GM18505 (cell line): ENCODE data around the gene IL17RD.

Experiments used
- ATAC-seq: cut with Tn5 transposase; IDR thresholded peaks from one replicate; pipeline ENCODE4 v1.9.1; 2021; ENCODE audit not compliant: unreplicated experiment
- POLR2A ChIP-seq: IDR thresholded peaks from 4 replicates; pipeline ENCODE4 v1.6.1; 2011; ENCODE audit warnings: borderline replicate concordance; ENCODE audit not compliant: insufficient read depth, insufficient read length; ENCODE audit errors: extremely low read depth

Gene IL17RD

DNA sequence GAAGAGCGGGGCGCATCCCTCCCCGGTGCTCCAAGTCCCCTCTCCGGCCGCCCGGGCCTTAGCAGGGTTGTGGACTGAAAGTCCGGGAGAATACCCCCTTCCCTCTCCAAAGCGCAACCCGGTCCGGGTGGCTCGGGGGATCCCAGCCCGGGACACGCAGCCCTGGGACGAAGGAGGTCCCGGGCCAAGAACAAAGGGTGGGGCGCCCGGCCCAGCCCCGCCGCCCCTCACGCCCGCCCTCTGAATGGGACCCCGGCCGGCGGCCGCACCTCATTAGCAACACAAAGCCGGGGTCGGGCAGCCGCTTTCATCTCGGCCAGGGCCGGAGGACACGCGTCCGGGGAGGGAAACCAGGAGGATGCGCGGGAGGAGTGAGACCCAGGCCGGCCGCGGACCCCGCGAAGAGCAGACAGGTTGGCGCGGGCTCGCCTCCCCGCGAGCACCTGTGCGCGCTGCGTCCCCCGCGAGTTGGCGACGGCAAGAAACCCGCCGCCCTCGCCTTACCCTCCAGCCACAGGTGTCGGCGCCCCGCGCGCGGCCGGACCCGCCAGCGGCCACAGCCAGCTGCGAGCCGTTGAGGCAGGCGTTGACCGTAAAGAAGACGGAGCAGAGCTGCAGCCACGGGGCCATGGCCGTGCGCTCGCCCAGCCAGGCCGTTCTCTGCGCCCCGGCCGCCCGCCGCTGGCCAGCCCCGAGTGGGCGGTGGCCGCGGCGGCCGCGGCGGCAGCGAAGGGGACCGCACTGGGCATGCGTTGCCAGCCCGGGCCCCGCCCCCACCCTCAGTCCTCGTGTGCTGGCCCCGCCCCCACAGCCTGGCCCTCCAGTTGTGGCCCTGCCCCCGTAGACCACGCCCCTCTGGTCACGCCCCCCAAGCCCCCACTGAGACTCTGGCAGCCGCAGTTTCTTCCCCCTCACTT, at the start of gene IL17RD:
Gene IL17RD, minus strand, starts transcription at position 697 of the 917 bp plus-strand sequence. Its CDS starts 67 bp downstream, at position 630.
- no peak for TF ChIP-seq POLR2A
- no peak for ATAC-seq

DNA sequence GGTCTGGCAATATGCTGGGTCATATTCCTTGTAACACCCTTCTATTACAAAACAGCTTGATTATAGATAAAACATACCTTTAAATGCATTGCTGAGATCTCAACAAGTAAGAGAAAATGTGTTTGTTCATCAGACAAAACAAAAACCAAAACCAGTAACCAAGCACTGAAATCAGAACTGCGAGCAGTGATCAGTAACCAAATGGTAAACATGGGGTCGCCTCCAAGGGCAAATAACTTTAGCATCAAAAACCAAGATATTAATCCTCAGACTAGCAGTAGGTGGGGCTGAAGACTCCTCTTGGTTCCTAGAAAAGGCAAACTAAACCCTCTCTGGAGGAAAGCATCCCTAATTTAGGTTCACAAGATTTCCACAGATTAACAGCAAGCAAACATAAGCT, 41.3 kb upstream of the IL17RD start:
- no peak for ATAC-seq
- no peak for TF ChIP-seq POLR2A

DNA sequence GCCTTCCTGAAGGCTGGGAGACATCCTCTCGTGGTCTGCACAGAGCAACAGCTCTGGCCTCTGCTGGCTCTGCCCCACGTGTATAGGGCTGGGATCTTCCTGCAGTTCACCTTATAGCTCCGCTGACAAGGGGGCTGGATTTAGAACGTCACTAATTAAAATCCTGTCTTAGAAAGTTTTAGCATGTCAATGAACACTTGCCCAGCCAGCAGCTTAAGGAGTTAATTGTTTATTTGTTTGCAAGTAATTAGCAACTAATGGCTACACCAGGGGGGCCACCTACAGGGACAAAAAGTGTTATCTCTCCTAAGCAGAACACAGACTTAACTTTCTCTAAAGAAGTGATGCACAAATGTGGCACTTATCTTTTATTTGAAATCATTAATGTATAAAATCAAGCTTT, 34.7 kb upstream of the IL17RD start, which contains the start of gene HESX1:
Gene HESX1, minus strand, starts transcription at position 84 of the 403 bp plus-strand sequence. Its CDS starts 60 bp downstream, at position 24.
- TF ChIP-seq POLR2A, result no peak
- ATAC-seq, result no peak

DNA sequence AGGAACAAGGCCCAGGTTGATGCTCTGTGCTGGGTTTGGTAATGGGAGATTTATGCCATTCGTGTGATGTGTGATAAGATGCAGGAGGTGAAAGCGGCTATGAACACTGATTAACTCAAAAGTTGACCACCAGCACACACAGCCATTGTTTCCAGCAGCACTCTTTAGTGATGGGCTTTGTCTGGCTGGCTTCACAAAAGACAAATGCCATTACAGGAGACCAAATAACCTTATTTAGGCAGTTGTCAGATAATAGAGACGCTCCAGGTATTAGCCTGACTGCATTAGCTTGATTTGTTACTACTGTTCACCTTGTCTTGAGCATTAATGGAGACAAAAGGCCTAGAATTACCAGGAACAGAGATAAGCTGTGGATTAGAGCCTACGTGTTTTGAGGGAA, 29.5 kb upstream of the IL17RD start:
- no peak for TF ChIP-seq POLR2A
- ATAC-seq, result no peak

DNA sequence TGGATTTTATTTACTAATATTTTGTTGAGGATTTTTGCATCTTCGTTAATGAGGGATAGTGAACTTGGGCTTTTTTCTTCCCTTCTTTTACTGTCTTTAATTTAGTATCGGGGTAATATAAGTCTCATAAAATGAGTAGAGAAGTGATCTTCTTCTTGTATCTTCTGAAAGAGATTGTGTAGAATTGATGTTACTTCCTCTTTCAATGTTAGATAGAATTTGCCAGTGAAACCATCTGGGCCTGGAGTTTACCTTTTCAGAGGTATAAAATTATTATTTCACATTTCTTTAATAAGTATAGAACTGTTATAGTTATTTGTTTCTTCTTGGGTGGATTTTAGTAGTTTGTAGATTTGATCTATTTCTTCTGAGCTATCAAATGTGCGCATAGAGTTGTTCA, 26.9 kb upstream of the IL17RD start:
- TF ChIP-seq POLR2A, result no peak
- no peak for ATAC-seq

DNA sequence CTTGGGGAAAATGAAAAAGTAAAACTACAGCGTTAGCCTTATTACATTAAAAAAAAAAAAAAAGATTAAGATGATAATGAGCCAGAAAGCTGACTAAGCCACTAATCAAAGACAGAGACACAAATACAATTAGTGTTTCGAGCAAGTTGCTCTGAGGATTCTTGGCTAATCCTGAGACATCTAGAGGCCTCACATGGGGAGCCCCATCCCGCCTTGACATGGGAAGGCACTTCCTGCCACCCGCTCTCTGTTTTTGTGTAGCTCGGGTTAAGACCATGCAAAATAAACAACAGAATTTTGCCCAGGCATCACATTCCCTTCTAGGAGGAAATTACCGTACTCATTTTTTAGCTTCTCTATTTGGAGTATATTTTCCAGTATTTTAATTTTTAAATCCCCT, 19.4 kb upstream of the IL17RD start:
- TF ChIP-seq POLR2A, result no peak
- ATAC-seq, result no peak

DNA sequence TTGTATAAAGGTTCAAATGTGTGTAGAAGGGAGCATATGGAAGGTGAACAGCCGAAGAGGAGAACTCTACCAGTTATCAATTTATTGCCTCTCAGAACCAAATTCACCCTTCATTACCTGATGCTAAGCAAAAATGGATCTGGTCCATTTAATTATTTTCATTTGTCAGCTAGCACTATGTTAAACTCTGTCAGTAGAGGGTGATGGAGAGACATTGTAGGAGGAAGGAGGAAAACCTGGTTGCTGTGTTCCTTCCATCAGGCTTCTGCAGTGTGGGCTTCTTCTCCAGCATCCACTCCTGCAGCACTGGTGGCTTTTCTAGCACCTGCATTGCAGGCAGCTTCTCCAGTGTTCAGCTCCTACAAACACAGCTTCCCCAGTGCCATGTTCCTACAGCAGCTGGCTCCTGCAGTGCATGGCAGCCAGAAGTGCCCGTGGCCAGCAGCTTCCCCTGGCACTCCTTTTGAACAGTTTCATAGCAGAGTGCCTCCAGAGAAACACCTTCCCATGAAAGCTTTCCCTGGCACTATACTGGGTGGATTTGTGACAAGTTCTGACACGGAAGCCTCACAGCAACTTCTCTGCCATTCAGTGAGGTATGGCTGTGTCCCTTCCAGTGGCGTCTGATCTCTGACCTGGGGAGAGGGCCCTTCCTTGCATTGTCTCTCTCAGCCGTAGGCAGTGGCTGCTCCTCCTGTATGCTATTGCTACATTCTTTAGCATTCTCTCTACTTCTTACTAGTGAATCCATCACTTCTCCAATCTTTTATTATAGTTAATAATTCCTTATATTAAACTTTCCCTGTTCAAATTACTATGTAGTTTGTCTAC, 14.6 kb upstream of the IL17RD start:
- TF ChIP-seq POLR2A, result no peak
- no peak for ATAC-seq

DNA sequence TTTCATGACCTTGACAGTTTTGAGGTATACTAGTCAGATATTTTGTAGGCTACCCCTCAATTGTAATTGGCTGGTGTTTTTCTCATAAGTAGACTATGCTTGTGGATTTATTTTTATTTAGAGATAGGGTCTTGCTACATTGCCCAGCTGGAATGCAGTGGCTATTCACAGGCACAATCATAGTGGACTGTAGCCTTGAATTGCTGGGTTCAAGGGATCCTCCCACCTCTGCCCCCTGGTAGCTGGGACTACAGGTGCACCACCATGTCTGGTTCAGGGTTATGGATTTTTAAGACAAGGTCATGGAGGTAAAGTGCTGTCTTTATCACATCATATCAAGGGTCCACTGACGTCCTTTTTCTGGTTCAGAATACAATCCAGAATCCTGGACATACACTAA, 10.9 kb upstream of the IL17RD start:
- ATAC-seq, result no peak
- TF ChIP-seq POLR2A, result no peak

DNA sequence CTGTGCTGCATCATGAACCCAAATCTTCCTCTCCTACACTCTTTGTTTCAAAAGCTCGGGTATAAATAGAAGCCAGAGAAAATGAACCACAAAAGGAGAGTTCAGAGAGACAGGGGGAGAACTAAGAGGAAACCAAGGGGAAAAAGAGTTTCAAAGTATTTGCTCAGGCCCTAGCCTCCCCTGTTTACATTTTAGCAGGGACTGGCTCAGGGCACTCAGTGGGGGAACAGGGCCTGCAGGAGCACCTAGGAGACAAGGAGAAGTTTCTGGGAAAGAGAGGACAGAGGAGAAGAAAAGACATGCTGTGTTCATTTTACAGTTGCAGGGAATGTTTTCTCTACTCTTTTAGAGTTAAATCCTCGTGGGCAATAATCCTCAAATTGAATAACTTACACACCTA, 8.5 kb upstream of the IL17RD start:
- no peak for ATAC-seq
- TF ChIP-seq POLR2A, result no peak

DNA sequence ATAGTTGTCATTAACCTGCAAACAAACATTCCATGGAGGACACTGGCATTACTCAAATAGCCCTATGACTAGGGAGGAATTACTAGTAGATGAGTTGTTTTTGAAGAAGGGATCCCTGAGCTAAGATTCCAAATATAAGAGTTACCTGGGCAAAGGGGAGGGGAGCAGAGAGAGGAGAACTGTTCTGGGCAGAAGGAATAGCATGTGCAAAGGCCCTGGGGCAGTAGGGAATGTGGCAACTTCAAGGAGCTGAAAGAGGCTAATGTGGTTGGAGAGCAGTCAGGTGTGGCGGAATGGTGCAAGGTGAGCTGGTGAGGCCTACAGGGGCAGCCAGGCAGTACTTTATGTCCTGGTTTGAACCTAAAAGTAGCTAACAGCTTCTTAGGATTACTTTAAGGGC, 5.8 kb upstream of the IL17RD start:
- ATAC-seq, result no peak
- no peak for TF ChIP-seq POLR2A

DNA sequence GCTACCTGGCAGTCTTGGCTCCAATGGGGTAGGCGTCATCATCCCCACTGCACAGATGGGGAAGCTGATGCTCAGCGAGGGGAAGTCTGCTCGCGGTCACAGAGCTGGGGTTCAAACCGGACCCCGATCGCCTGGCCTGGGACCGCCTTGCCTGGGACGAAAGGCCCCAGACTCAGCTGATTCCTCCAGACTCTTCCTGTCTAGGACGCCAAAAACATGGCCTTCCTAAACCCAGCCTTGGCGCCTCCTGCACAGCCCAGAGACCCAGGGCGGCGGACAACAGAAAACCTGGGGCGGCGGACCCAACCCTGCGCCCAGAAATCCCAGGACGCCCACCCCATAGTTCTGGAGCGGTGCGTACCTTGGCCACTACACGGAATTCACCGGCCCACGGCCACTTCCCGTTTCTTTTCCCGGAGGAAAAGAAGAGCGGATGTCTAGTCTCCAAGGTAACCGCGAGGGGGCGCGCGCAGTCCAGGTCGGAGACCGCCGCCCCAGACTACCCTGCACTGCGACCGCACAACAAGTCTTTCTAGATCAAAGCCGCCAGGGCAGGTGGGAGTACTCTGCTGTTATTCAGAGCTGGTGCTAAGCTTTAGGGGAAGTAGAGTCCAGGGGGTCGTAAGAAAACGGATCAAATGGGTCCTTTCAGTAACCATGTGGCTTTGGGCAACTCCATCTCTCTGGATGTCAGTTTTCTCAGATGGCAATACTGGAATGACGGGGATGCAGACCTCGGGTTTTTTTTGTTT, 4.9 kb upstream of the IL17RD start:
- TF ChIP-seq POLR2A, result no peak
- peak; percentile 62 for ATAC-seq

DNA sequence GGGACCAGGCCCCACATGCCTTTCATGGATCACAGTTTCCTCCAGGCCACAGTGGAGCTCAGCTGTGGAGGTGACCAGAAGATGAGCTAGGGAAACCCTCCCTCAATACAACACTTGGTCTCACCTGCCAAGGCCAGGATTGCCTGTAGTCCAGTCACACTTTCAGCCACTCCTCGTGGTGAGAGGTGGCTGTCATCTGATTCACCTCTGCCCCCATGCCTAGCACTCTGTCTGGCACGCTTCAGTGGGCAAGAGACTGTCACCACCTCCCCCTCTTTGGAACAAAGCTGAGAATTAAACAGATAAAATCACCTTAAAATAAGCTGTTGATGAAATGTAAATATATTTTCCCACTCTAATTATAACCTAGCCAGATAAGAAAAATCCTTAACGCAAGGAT, 4.0 kb upstream of the IL17RD start:
- TF ChIP-seq POLR2A, result no peak
- no peak for ATAC-seq

DNA sequence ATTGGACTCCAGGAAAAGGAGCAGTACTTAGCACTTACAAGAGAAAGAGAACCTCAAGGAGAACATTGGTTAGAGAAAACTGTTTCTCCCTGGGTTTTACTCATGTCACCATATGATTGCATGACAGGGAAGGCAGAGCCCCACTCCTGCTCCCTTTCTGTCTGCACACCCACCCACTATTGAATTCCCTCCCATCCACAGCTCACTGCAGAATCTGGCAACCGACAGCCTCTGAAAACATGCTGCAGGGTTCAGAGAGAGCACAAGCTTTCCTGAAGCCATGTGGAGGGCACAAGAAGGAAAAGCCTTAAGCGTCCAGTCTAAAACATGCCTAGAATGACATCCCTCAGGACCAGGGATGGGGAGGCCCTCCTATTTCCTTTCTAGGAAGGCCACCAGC, 3.0 kb upstream of the IL17RD start:
- no peak for TF ChIP-seq POLR2A
- ATAC-seq, result no peak

DNA sequence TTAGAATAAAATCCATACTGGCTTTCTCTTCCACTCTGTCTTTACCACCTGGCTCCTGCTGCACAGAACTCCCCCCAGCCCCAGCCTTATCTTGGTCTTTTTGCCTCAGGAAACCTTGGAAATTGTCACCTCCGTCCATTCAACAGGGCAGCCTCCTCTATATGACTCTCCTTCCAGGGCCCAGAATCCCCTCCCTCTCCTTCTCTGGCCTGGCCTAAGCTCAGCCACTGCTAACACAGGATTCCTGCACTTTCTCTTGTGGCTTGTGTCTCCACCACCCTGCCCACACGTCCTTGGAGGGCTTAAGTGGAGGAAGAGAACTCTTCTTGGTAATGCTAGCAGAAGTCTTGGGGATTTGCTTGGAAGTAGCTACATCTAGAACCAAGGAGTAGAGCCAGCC, 1.5 kb upstream of the IL17RD start:
- no peak for TF ChIP-seq POLR2A
- ATAC-seq, result no peak

DNA sequence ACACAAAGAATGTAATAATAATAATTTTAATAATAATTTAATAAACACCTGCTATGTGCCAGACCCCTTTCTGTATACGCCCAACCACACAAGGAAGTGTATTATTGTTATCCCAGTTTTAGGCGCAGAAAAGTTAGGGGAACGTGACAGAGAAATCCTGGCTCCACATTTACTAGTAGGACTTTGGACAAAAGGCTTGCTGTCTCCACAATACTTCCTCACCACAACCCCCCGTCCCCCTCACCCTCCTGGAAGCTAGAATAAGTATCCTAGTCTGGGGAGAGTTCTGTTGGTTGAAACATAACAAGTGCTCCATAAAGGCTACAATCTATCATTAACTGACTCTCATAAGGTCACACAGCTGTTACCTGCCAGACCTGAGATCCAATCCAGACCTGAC, 488 bp upstream of the IL17RD start:
- ATAC-seq, result no peak
- TF ChIP-seq POLR2A, result no peak
